Panc1 (cell line): ENCODE data around the gene SNRPA.

Experiments used
- POLR2AphosphoS5 ChIP-seq: IDR thresholded peaks from 2 replicates; pipeline ENCODE4 v1.6.1; 2012; ENCODE audit warnings: mild to moderate bottlenecking, low read depth, low read length, moderate library complexity
- SIN3A ChIP-seq: IDR thresholded peaks from 2 replicates; pipeline ENCODE4 v1.6.1; 2012; ENCODE audit warnings: low read depth, mild to moderate bottlenecking, low read length, moderate library complexity, borderline replicate concordance; ENCODE audit not compliant: insufficient read depth
- TCF7L2 ChIP-seq: IDR thresholded peaks from 2 replicates; pipeline ENCODE4 v1.6.1; 2011; ENCODE audit warnings: mild to moderate bottlenecking, low read depth, low read length, inconsistent platforms
- TF ChIP-seq, protein P1 (sequence below): fragments of 450-650 bp; IDR thresholded peaks from 2 replicates; pipeline ENCODE4 v1.5.1; 2017; ENCODE audit warnings: mild to moderate bottlenecking
- TF ChIP-seq, protein P2 (sequence below), 2 experiments: IDR thresholded peaks; 2 replicates each; pipeline ENCODE4 v1.6.1; 2011 to 2012; ENCODE audit warnings: low read depth in 2 of 2, control low read depth in 1 of 2, low read length in 1 of 2, mild to moderate bottlenecking in 1 of 2, moderate library complexity in 1 of 2; ENCODE audit not compliant: insufficient read depth in 1 of 2

DNA sequence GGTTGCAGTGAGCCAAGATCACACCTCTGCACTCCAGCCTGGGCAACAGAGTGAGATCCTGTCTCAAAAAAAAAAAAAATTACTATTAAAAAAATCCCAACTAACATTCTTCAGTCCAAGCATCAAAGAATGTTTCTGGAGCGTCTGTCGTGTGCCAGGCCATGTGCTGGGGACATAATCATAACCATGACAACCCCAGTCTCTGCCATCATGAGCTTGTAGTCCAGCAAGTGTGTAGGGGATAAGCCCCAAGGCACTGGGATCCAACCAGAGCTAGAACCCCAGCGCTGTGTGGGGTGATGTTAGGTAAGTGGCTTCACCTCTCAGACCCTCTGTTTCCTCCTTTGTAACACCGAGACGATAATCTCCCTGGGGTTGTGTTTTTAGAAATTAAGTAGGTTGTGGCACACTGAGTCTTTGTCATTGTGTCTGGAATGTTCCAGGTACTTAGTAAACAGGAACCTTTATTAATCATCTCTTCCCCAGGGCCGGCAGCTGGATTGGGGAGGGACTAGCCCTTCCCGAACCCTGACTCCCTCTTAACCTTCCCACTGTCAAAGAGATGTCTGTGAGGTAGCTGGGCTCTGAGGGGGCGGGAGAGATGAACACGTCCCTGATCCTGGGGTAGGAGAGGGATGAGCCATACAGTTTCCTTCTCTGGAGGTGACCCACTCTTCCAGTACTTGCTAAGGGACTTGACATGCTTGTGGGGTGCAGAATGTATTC lies 28.9 kb upstream of the SNRPA start:
- TF ChIP-seq, protein P1, sequence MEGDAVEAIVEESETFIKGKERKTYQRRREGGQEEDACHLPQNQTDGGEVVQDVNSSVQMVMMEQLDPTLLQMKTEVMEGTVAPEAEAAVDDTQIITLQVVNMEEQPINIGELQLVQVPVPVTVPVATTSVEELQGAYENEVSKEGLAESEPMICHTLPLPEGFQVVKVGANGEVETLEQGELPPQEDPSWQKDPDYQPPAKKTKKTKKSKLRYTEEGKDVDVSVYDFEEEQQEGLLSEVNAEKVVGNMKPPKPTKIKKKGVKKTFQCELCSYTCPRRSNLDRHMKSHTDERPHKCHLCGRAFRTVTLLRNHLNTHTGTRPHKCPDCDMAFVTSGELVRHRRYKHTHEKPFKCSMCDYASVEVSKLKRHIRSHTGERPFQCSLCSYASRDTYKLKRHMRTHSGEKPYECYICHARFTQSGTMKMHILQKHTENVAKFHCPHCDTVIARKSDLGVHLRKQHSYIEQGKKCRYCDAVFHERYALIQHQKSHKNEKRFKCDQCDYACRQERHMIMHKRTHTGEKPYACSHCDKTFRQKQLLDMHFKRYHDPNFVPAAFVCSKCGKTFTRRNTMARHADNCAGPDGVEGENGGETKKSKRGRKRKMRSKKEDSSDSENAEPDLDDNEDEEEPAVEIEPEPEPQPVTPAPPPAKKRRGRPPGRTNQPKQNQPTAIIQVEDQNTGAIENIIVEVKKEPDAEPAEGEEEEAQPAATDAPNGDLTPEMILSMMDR, result no peak
- TF ChIP-seq SIN3A (no peak), POLR2AphosphoS5 (no peak), TCF7L2 (no peak)
- TF ChIP-seq, protein P2, sequence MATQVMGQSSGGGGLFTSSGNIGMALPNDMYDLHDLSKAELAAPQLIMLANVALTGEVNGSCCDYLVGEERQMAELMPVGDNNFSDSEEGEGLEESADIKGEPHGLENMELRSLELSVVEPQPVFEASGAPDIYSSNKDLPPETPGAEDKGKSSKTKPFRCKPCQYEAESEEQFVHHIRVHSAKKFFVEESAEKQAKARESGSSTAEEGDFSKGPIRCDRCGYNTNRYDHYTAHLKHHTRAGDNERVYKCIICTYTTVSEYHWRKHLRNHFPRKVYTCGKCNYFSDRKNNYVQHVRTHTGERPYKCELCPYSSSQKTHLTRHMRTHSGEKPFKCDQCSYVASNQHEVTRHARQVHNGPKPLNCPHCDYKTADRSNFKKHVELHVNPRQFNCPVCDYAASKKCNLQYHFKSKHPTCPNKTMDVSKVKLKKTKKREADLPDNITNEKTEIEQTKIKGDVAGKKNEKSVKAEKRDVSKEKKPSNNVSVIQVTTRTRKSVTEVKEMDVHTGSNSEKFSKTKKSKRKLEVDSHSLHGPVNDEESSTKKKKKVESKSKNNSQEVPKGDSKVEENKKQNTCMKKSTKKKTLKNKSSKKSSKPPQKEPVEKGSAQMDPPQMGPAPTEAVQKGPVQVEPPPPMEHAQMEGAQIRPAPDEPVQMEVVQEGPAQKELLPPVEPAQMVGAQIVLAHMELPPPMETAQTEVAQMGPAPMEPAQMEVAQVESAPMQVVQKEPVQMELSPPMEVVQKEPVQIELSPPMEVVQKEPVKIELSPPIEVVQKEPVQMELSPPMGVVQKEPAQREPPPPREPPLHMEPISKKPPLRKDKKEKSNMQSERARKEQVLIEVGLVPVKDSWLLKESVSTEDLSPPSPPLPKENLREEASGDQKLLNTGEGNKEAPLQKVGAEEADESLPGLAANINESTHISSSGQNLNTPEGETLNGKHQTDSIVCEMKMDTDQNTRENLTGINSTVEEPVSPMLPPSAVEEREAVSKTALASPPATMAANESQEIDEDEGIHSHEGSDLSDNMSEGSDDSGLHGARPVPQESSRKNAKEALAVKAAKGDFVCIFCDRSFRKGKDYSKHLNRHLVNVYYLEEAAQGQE (IDR thresholded peaks at IDR 0.05; ENCODE audit: insufficient read depth in 1 of 2, low read depth in 2 of 2, low read length in 1 of 2), result no peak
